Loucy (cell line): ENCODE data around the gene FNDC3A.

ENCODE experiments used
- H2AFZ ChIP-seq: fragments of 200-600 bp; sonication (generic); 2 replicates; pipeline ENCODE4 v1.6.0; 2016; ENCODE audit warnings: antibody characterized with exemption, mild to moderate bottlenecking, low read length, moderate library complexity
- H3F3A ChIP-seq: fragments of 200-600 bp; 2 replicates; pipeline ENCODE4 v1.6.0; 2016; ENCODE audit warnings: antibody characterized with exemption, low read depth, mild to moderate bottlenecking
- H3K27me3 ChIP-seq: fragments of 200-600 bp; sonication (generic); 2 replicates; pipeline ENCODE4 v1.6.1; 2014; ENCODE audit warnings: low read length, mild to moderate bottlenecking; ENCODE audit not compliant: insufficient read depth, poor library complexity, severe bottlenecking
- H3K36me3 ChIP-seq: fragments of 200-600 bp; sonication (generic); 2 replicates; pipeline ENCODE4 v1.6.1; 2016; ENCODE audit warnings: low read length; ENCODE audit not compliant: insufficient read depth
- H3K4me1 ChIP-seq: fragments of 200-600 bp; sonication (generic); 2 replicates; pipeline ENCODE4 v1.5.1; 2014; ENCODE audit warnings: low read length, mild to moderate bottlenecking; ENCODE audit not compliant: insufficient read depth, poor library complexity, severe bottlenecking
- H3K4me2 ChIP-seq: fragments of 200-600 bp; sonication (generic); 2 replicates; pipeline ENCODE4 v1.6.0; 2014; ENCODE audit warnings: antibody characterized with exemption, low read length, low read depth, mild to moderate bottlenecking; ENCODE audit not compliant: poor library complexity, severe bottlenecking
- H3K4me3 ChIP-seq: fragments of 200-600 bp; sonication (generic); 2 replicates; pipeline ENCODE4 v1.5.1; 2014; ENCODE audit warnings: low read length, mild to moderate bottlenecking, mixed read lengths; ENCODE audit not compliant: poor library complexity, severe bottlenecking
- H3K79me2 ChIP-seq: fragments of 200-600 bp; sonication (generic); 2 replicates; pipeline ENCODE4 v1.6.1; 2014; ENCODE audit warnings: low read length; ENCODE audit not compliant: insufficient read depth
- H3K9ac ChIP-seq: fragments of 200-600 bp; sonication (generic); 2 replicates; pipeline ENCODE4 v1.6.0; 2014; ENCODE audit warnings: mild to moderate bottlenecking, low read depth, low read length, moderate library complexity; ENCODE audit not compliant: poor library complexity, severe bottlenecking
- H3K9me2 ChIP-seq: fragments of 200-600 bp; sonication (generic); replicated peaks from 2 replicates; pipeline ENCODE4 v1.6.1; 2016; ENCODE audit warnings: low read depth, low read length, mixed read lengths
- H3K9me3 ChIP-seq: fragments of 200-600 bp; sonication (generic); 2 replicates; pipeline ENCODE4 v1.6.1; 2014; ENCODE audit warnings: mild to moderate bottlenecking, antibody characterized with exemption, low read length, low read depth; ENCODE audit not compliant: insufficient read depth
- H4K20me1 ChIP-seq: fragments of 200-600 bp; sonication (generic); 2 replicates; pipeline ENCODE4 v1.6.0; 2014; ENCODE audit warnings: antibody characterized with exemption, low read length, mild to moderate bottlenecking; ENCODE audit not compliant: insufficient read depth, poor library complexity, severe bottlenecking
- CTCF ChIP-seq: fragments of 200-600 bp; sonication (generic); conservative IDR thresholded peaks from 2 replicates; pipeline ENCODE4 v1.5.1; 2014; ENCODE audit warnings: mild to moderate bottlenecking, antibody characterized with exemption, low read length
- EZH2phosphoT487 ChIP-seq: fragments of 200-600 bp; IDR thresholded peaks from 2 replicates; pipeline ENCODE4 v1.6.1; 2018; ENCODE audit warnings: antibody characterized with exemption, mild to moderate bottlenecking, moderate library complexity, borderline replicate concordance

FNDC3A gene

GRCh38 chr13:49210114-49210513 is 234.4 kb downstream of the FNDC3A start:
- Histone ChIP-seq H3K79me2 (no peaks in the 10 kb centered on the region), H3K4me3 (no peak overlapping the region), H4K20me1 (no peaks in the 10 kb centered on the region), H3K9me2 (no peaks in the 10 kb centered on the region), H3F3A (no peaks in the 10 kb centered on the region), H3K4me2 (no peak overlapping the region), H3K4me1 (peaks cover 8% of the 10 kb centered on the region), H3K27me3 (no peaks in the 10 kb centered on the region), H3K36me3 (peaks cover 31% of the 10 kb centered on the region; the same call in 1 of the 2 replicates), H3K9me3 (no peaks in the 10 kb centered on the region), H3K9ac (no peak overlapping the region), H2AFZ (no peak overlapping the region)
- TF ChIP-seq EZH2phosphoT487 (no peak), CTCF (no peak)

- no peaks in the 10 kb centered on the region for H3K9me3 ChIP-seq
- no peak overlapping the region for H3K4me2 ChIP-seq
These were observed 235.0 kb downstream of the FNDC3A start for GRCh38 chr13:49210669-49211068.

GRCh38 chr13:49213539-49213938 is 237.8 kb downstream of the FNDC3A start:
- Histone ChIP-seq H3K36me3 (peaks cover 3% of the 10 kb centered on the region; the same call in 1 of the 2 replicates), H4K20me1 (no peaks in the 10 kb centered on the region), H3K79me2 (no peaks in the 10 kb centered on the region), H3K27me3 (no peaks in the 10 kb centered on the region), H3F3A (no peaks in the 10 kb centered on the region), H3K9me3 (no peaks in the 10 kb centered on the region), H3K9ac (no peak overlapping the region), H3K4me2 (no peak overlapping the region), H2AFZ (no peak overlapping the region), H3K4me1 (peaks cover 12% of the 10 kb centered on the region), H3K9me2 (no peaks in the 10 kb centered on the region), H3K4me3 (no peak overlapping the region)
- TF ChIP-seq CTCF (no peak), EZH2phosphoT487 (no peak)

More at GRCh38 chr13:49210669-49211068, 235.0 kb downstream of the FNDC3A start:
- Histone ChIP-seq H3F3A (no peaks in the 10 kb centered on the region), H3K4me1 (peaks cover 12% of the 10 kb centered on the region), H4K20me1 (no peaks in the 10 kb centered on the region), H3K9me2 (no peaks in the 10 kb centered on the region), H3K27me3 (no peaks in the 10 kb centered on the region), H3K36me3 (peaks cover 26% of the 10 kb centered on the region; the same call in 1 of the 2 replicates), H3K4me3 (no peak overlapping the region), H3K9ac (no peak overlapping the region), H3K79me2 (no peaks in the 10 kb centered on the region), H2AFZ (no peak overlapping the region)
- TF ChIP-seq CTCF (no peak), EZH2phosphoT487 (no peak)
